Hepatocyte (in vitro differentiated cells): Measurements from ENCODE around the gene CD34. TPM values are rescaled to one million over a fixed set of nuclear protein-coding genes. Genes with fewer than 3 reads are reported as not detected.

ENCODE experiments used
- DNase-seq: peaks from one replicate; pipeline ENCODE4 v3.0.0-alpha.2; 2016; ENCODE audit warnings: low spot score
- H2AFZ ChIP-seq: fragments of 200-600 bp; sonication (generic); 2 replicates; pipeline ENCODE4 v1.6.0; 2016; ENCODE audit warnings: antibody characterized with exemption, mild to moderate bottlenecking
- H3K27ac ChIP-seq: fragments of 200-600 bp; sonication (generic); 2 replicates; pipeline ENCODE4 v1.5.1; 2016; ENCODE audit warnings: mild to moderate bottlenecking
- H3K27me3 ChIP-seq: fragments of 200-600 bp; sonication (generic); 2 replicates; pipeline ENCODE4 v1.6.1; 2016
- H3K36me3 ChIP-seq: fragments of 200-600 bp; sonication (generic); replicated peaks from 2 replicates; pipeline ENCODE4 v1.5.1; 2016; ENCODE audit warnings: low read depth; ENCODE audit not compliant: insufficient read depth
- H3K4me1 ChIP-seq: fragments of 200-600 bp; sonication (generic); 2 replicates; pipeline ENCODE4 v1.5.1; 2016; ENCODE audit warnings: mild to moderate bottlenecking, moderate library complexity; ENCODE audit not compliant: insufficient read depth
- H3K4me2 ChIP-seq: fragments of 200-600 bp; sonication (generic); 2 replicates; pipeline ENCODE4 v1.6.0; 2016
- H3K4me3 ChIP-seq: fragments of 200-600 bp; sonication (generic); 2 replicates; pipeline ENCODE4 v1.5.1; 2016; ENCODE audit warnings: mild to moderate bottlenecking
- H3K79me2 ChIP-seq: fragments of 200-600 bp; sonication (generic); 2 replicates; pipeline ENCODE4 v1.6.0; 2017; ENCODE audit warnings: mild to moderate bottlenecking
- H3K9me2 ChIP-seq: fragments of 200-600 bp; sonication (generic); replicated peaks from 2 replicates; pipeline ENCODE4 v1.6.0; 2017; ENCODE audit warnings: mild to moderate bottlenecking; ENCODE audit not compliant: insufficient read depth
- H3K9me3 ChIP-seq: fragments of 200-600 bp; sonication (generic); 2 replicates; pipeline ENCODE4 v1.5.1; 2016; ENCODE audit warnings: low read depth, mild to moderate bottlenecking
- H4K20me1 ChIP-seq: fragments of 200-600 bp; sonication (generic); 2 replicates; pipeline ENCODE4 v1.6.0; 2016; ENCODE audit warnings: mild to moderate bottlenecking; ENCODE audit not compliant: insufficient read depth, poor library complexity, severe bottlenecking
- EZH2 ChIP-seq: fragments of 200-600 bp; sonication (generic); IDR thresholded peaks from 2 replicates; pipeline ENCODE4 v1.6.1; 2016; ENCODE audit warnings: antibody characterized with exemption, mild to moderate bottlenecking, borderline replicate concordance
- EZH2phosphoT487 ChIP-seq: fragments of 200-600 bp; sonication (generic); IDR thresholded peaks from one replicate; pipeline ENCODE4 v1.6.1; 2018; ENCODE audit warnings: antibody characterized with exemption, mild to moderate bottlenecking, low read depth, moderate library complexity; ENCODE audit not compliant: unreplicated experiment, severe bottlenecking
- WGBS: methylation state at CpG from one replicate; pipeline ENCODE4 v1.1.6; 2016; ENCODE audit warnings: low lambda C conversion rate; ENCODE audit errors: missing lambda C conversion rate; 5-methylcytosine and 5-hydroxymethylcytosine counted together
- polyA plus RNA-seq: library from polyadenylated mRNA; unstranded; fragments of >200 nt; fragmentation: Nextera tagmentation; extraction: Ambion mirVana; gene quantifications from 2 replicates; pipeline ENCODE4 v1.2.1, GENCODE V29; 2016
- total RNA-seq: library from RNA; depleted of rRNA; stranded (reverse); fragments of >200 nt; gene quantifications from 2 replicates; pipeline ENCODE4 v1.2.3, GENCODE V29; 2014
- TF ChIP-seq, protein P1 (sequence below): fragments of 200-600 bp; sonication (generic); IDR thresholded peaks from 2 replicates; pipeline ENCODE4 v1.5.1; 2016; ENCODE audit warnings: antibody characterized with exemption, mild to moderate bottlenecking; ENCODE audit not compliant: poor library complexity

CD34 gene
- total and polyA plus RNA-seq, 2 experiments from 2014 or later = 0.90 to 2.4 TPM

DNA sequence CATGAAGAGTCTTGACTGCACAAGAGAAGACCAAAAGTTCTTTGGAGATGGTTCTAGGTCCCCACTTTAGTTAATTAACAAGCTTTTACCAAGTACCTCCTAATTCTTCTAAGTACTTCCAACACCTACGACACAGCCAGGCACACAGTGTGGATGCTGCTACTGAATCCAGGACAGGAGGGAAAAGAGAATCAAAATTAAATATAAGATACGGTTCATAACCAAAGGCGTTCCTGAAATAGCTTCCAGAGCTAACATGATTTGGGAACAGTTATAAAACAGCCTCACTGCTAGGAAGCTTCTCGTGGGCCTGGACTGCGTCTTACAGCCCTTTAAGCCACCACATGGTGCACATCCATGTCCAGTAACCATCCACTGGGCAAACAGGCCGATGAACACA lies 75.0 kb downstream of the CD34 start:
- H2AFZ ChIP-seq = no peak overlapping the region
- no peaks in the 10 kb centered on the region for H3K9me2 ChIP-seq
- no peak for DNase-seq
- H3K27ac ChIP-seq = no peak overlapping the region
- TF ChIP-seq, protein P1, sequence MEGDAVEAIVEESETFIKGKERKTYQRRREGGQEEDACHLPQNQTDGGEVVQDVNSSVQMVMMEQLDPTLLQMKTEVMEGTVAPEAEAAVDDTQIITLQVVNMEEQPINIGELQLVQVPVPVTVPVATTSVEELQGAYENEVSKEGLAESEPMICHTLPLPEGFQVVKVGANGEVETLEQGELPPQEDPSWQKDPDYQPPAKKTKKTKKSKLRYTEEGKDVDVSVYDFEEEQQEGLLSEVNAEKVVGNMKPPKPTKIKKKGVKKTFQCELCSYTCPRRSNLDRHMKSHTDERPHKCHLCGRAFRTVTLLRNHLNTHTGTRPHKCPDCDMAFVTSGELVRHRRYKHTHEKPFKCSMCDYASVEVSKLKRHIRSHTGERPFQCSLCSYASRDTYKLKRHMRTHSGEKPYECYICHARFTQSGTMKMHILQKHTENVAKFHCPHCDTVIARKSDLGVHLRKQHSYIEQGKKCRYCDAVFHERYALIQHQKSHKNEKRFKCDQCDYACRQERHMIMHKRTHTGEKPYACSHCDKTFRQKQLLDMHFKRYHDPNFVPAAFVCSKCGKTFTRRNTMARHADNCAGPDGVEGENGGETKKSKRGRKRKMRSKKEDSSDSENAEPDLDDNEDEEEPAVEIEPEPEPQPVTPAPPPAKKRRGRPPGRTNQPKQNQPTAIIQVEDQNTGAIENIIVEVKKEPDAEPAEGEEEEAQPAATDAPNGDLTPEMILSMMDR = no peak
- TF ChIP-seq EZH2 = no peak
- no peak for TF ChIP-seq EZH2phosphoT487
- no peaks in the 10 kb centered on the region for H3K36me3 ChIP-seq
- H3K9me3 ChIP-seq = no peaks in the 10 kb centered on the region
- H3K4me2 ChIP-seq = no peak overlapping the region
- 96% methylated on average over 6 of the region's 6 CpGs for WGBS
- peaks cover 8% of the 10 kb centered on the region for H3K4me1 ChIP-seq
- no peaks in the 10 kb centered on the region for H3K27me3 ChIP-seq
- H3K79me2 ChIP-seq = peaks cover 2% of the 10 kb centered on the region
- H3K4me3 ChIP-seq = no peak overlapping the region
- no peaks in the 10 kb centered on the region for H4K20me1 ChIP-seq

DNA sequence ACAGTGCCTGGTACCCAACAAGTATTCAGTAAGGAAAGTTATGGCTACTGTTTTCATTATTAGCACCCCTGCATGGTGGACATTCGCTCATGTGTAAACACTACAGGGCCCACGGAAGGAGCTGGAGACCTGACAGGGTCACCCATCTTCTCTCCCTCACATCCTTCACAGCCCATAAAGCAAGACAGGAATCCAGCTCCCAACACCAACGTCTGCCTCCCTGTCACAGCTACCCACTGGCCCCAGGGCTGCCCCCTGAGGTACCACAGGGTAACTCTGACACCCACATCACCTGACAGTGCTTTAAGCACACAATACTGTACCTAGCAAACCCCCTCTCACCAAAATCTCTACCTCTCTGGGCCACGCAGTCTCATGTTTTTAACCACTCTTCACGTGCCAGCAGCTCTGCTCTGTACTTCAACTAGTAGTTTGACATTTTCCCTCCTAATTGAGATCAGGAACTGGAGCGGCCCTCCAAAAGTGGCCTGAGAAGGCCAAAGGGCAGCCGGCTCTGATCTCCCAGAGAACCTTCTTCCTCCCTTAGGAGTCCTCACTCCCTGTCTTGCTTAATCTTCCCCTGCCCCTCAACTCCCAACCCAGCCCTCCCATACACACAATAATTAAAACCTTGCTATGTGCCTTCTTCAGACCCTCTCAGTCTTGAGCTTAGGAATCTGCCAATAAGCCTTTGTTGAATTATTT lies 76.8 kb downstream of the CD34 start:
- DNase-seq = no peak
- Histone ChIP-seq H3K4me2 (no peak overlapping the region), H3K27ac (no peak overlapping the region), H2AFZ (no peak overlapping the region), H3K9me2 (no peaks in the 10 kb centered on the region), H3K9me3 (no peaks in the 10 kb centered on the region), H4K20me1 (no peaks in the 10 kb centered on the region), H3K4me1 (peaks cover 8% of the 10 kb centered on the region), H3K27me3 (no peaks in the 10 kb centered on the region), H3K4me3 (no peak overlapping the region), H3K79me2 (peaks cover 8% of the 10 kb centered on the region), H3K36me3 (no peaks in the 10 kb centered on the region)
- WGBS = 88% methylated on average over 7 of the region's 7 CpGs
- TF ChIP-seq EZH2 (no peak), EZH2phosphoT487 (no peak)
- TF ChIP-seq, protein P1 = no peak

DNA sequence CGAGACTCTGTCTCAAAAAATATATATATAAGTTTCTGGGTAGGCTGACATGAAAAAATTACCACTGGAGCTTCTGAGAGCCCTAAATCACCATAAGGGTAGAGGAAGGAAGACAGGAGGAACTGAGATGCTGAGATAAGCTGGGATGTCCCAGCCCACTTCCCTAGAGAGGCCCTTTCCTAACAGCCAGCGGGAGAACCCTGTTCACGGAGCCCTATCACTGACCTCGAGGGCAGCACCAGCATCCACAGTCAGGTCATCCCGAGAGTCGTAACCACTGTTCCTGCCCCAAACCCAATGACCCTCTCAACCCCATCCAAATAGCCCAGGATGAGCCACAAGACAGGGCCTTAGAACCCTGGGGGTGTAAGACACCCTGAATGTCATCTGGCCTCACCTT lies 77.5 kb downstream of the CD34 start:
- no peak overlapping the region for H3K27ac ChIP-seq
- H4K20me1 ChIP-seq = no peaks in the 10 kb centered on the region
- peaks cover 8% of the 10 kb centered on the region for H3K4me1 ChIP-seq
- H3K9me3 ChIP-seq = no peaks in the 10 kb centered on the region
- H3K27me3 ChIP-seq = no peaks in the 10 kb centered on the region
- DNase-seq = no peak
- no peak for TF ChIP-seq EZH2
- no peak for TF ChIP-seq EZH2phosphoT487
- TF ChIP-seq, protein P1 = no peak
- no peak overlapping the region for H3K4me2 ChIP-seq
- 93% methylated on average over 6 of the region's 6 CpGs for WGBS
- H3K9me2 ChIP-seq = no peaks in the 10 kb centered on the region
- H3K4me3 ChIP-seq = no peak overlapping the region
- H2AFZ ChIP-seq = no peak overlapping the region
- no peaks in the 10 kb centered on the region for H3K36me3 ChIP-seq
- H3K79me2 ChIP-seq = peaks cover 7% of the 10 kb centered on the region
